Activated CD4-positive, alpha-beta memory T cell treated with anti-CD3 and anti-CD28 coated beads for 36 hours (primary cell): Measurements from ENCODE around the gene TMEM40. TPM values are rescaled to one million over a fixed set of nuclear protein-coding genes. Genes with fewer than 3 reads are reported as not detected.

Experiments used
- CTCF ChIA-PET: fragments of 350-600 bp; sonication (Branson Sonifier 250); formaldehyde crosslinking; loops from one replicate; lab custom pipeline; 2021; ENCODE audit warnings: antibody characterized with exemption, inconsistent platforms; lab: Charles Lee
- POLR2A ChIA-PET: fragments of 350-600 bp; sonication (Branson Sonifier 250); formaldehyde crosslinking; loops from one replicate; lab custom pipeline; 2021; ENCODE audit warnings: antibody characterized with exemption; lab: Charles Lee
- DNase-seq: peaks from one replicate; pipeline ENCODE4 v3.0.0-alpha.2; 2020
- H3K27ac Mint-ChIP-seq: one replicate; pipeline ENCODE4 v1.8.0; 2021; ENCODE audit warnings: mixed read lengths
- H3K27me3 Mint-ChIP-seq: one replicate; pipeline ENCODE4 v1.8.0; 2021; ENCODE audit warnings: mixed read lengths
- H3K36me3 Mint-ChIP-seq: one replicate; pipeline ENCODE4 v1.8.0; 2021; ENCODE audit warnings: mixed read lengths
- H3K4me1 Mint-ChIP-seq: one replicate; pipeline ENCODE4 v1.8.0; 2021; ENCODE audit warnings: low read depth, mixed read lengths
- H3K4me3 Mint-ChIP-seq: one replicate; pipeline ENCODE4 v1.8.0; 2021; ENCODE audit warnings: mild to moderate bottlenecking, mixed read lengths
- H3K9me3 Mint-ChIP-seq: one replicate; pipeline ENCODE4 v1.8.0; 2021; ENCODE audit warnings: mixed read lengths
- intact Hi-C: fragments of 100-400 bp; cut with micrococcal nuclease; formaldehyde crosslinking; loops from one replicate; pipeline ENCODE4 v1.15.1; 2023
- total RNA-seq, 2 experiments: library from RNA; stranded (reverse); gene quantifications; one replicate each; pipeline ENCODE4 v1.2.3, GENCODE V29; 2021

TMEM40 gene
- total RNA-seq, 2 experiments from 2014 or later: not detected

DNA sequence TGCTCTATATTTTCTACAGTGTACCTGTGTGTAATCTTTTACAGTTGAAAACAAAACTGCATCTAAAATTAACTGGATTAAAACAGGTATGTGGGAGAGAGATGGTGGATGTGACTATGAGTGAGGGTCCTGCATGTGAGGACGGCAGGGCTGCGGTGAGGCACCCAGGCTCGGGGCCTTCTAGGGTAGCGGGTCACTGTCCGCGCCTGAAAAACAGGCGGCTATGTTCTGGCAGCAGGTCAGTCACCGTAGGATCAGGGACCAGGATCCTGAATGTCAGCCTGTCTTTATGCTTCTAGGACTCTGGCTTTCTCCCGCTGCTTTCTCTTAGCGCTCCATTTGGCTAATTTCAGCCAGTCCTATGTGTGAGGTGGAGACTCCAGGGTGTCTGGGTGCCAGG, 12.6 kb downstream of the TMEM40 start:
- DNase-seq: no peak
- no peaks in the 10 kb centered on the region for H3K36me3 Mint-ChIP-seq
- H3K9me3 Mint-ChIP-seq: no peaks in the 10 kb centered on the region
- POLR2A ChIA-PET: no interaction called here
- H3K27ac Mint-ChIP-seq: no peak overlapping the region
- H3K4me3 Mint-ChIP-seq: no peak overlapping the region
- H3K27me3 Mint-ChIP-seq: peaks cover 7% of the 10 kb centered on the region
- CTCF ChIA-PET: no interaction called here
- intact Hi-C loops: no loop called here
- H3K4me1 Mint-ChIP-seq: peaks cover 6% of the 10 kb centered on the region

DNA sequence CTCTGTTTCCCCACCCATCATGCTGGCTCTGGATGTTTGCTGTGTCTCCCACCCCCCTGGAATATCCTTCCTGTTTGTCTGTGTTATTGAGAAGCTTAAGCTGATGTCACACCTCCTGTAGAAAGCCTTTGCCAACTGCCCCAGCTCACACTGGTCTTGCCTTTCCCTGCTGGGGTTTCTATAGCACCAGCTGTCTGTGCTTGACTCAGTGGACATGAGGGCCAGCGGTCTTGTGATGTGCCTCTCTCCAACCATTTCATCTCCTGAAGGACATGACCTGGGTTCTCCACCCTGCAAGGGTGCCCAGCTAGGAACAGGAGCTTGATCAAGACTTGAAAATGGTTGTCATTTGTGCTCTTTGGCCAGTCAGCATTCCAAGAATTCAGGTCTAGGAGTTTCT, 14.7 kb downstream of the TMEM40 start:
- no peak overlapping the region for H3K4me3 Mint-ChIP-seq
- intact Hi-C loops: no loop called here
- ChIA-PET POLR2A (no interaction called here), CTCF (interaction anchor here (0.6 to 0.9 kb wide), 2 partner anchors 24 to 348 kb away, joined by 3 read pairs; no protein-coding TSS in a partner anchor)
- peaks cover 12% of the 10 kb centered on the region for H3K27me3 Mint-ChIP-seq
- H3K36me3 Mint-ChIP-seq: no peaks in the 10 kb centered on the region
- H3K4me1 Mint-ChIP-seq: no peaks in the 10 kb centered on the region
- H3K27ac Mint-ChIP-seq: no peak overlapping the region
- H3K9me3 Mint-ChIP-seq: no peaks in the 10 kb centered on the region
- DNase-seq: no peak

DNA sequence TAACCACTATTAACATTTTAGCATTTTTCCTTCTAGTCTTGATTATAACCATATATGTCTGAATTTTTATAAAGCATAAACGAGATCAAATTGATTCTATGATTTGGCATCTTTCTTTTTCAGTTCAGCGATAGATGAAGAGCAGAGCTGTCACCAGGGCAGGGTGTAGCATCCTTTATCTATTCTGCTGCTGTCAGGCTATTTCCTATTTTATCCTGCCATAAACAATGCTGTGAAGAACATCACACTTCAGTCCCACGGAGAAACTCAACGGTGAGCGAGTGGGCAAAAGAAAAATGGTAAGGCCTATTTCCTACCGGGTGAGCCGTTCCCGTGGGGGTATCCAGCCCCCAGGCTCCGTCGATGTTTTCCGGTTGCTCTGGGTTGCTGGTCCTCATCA, 15.5 kb downstream of the TMEM40 start:
- intact Hi-C loops: no loop called here
- Mint-ChIP-seq H3K4me3 (no peak overlapping the region), H3K9me3 (no peaks in the 10 kb centered on the region), H3K4me1 (no peaks in the 10 kb centered on the region), H3K27ac (no peak overlapping the region), H3K27me3 (peaks cover 12% of the 10 kb centered on the region), H3K36me3 (no peaks in the 10 kb centered on the region)
- CTCF ChIA-PET: no interaction called here
- no peak for DNase-seq
- POLR2A ChIA-PET: no interaction called here

DNA sequence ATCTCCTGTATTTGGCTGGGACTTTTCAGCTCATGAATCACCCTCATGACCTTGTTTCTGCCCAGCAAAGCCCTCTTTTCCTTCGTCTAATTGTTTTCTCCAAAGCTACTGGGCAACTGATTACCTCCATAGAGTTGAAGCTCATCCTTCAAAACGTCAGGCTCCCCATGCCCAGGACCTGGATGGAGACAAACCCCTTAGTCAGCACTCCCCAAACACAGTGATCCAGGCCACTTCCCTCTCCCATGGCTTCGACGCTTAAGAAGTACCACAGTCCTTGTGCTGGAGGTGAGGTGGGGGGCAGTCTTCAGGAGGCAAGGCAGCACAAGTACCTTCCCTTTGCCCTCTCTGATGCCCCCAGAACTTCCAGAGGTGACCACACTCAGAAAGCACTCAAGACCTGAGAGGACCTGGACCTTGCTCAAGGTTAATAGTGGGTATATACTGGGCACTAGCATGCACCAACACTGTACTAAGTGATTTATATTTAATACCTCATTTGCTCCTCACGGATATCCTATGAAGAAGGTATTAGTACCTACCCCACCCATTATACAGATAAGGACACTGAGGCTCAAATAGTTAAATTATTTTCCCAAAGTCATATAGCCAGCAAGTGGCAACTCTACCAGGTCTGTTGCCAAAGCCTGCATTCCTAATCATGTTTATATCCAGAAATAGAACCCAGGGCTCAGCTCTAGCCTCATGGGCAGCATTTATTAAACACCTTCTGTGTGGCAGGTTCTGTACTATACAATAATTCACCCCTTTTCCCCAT, 16.5 kb downstream of the TMEM40 start:
- POLR2A ChIA-PET: no interaction called here
- H3K27ac Mint-ChIP-seq: no peak overlapping the region

DNA sequence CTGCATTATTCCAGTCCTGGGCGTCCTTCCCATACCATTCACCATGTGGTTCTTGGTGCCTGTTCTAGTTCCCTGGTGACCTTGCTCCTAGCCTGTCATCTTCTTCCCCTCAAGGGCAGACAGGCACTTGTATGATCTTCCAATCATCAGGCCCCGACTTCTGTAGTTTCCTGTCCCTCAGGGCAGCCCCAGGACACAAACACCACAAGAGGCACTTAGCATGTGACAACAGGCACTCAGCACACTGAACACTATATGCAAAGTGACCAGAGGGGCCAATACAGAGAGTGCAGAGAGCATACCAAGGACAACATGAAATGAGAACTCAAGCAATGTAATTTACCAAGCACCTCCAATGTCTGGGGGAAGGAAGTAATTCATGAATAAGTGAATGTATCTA, 17.9 kb downstream of the TMEM40 start:
- H3K36me3 Mint-ChIP-seq: no peaks in the 10 kb centered on the region
- no peaks in the 10 kb centered on the region for H3K9me3 Mint-ChIP-seq
- intact Hi-C loops: no loop called here
- H3K4me3 Mint-ChIP-seq: no peak overlapping the region
- peaks cover 7% of the 10 kb centered on the region for H3K27me3 Mint-ChIP-seq
- no peak overlapping the region for H3K27ac Mint-ChIP-seq
- POLR2A ChIA-PET: no interaction called here
- no peak for DNase-seq
- CTCF ChIA-PET: no interaction called here
- H3K4me1 Mint-ChIP-seq: no peaks in the 10 kb centered on the region

More for the DNA sequence above, 16.5 kb downstream of the TMEM40 start:
- Mint-ChIP-seq H3K4me1 (no peaks in the 10 kb centered on the region), H3K36me3 (no peaks in the 10 kb centered on the region), H3K4me3 (no peak overlapping the region), H3K9me3 (no peaks in the 10 kb centered on the region), H3K27me3 (peaks cover 9% of the 10 kb centered on the region)
- intact Hi-C loops: no loop called here
- no peak for DNase-seq
- CTCF ChIA-PET: interaction anchor here (0.8 kb wide), 1 partner anchor 830 kb away, joined by 3 read pairs; no protein-coding TSS in a partner anchor

DNA sequence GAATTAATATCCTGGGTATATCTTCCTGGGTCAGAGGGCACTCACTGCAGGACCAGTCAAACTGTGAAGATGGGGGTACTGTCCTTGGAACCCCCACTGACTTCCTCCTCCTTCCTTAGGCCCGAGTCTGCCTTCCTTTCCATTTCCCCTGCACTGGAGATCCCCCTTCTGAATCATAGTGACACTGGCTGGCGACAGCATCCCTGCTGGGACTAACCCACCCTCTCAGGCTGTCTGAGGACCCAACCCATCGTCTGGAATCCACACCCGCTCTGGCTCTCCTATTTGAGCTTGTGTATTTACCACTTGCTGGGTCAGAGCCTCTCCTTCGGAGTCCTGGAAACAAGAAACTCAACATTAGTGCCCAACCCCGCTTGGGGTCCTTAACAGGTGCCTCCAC, 21.2 kb downstream of the TMEM40 start:
- H3K36me3 Mint-ChIP-seq: no peaks in the 10 kb centered on the region
- POLR2A ChIA-PET: no interaction called here
- DNase-seq: no peak
- no peak overlapping the region for H3K4me3 Mint-ChIP-seq
- peaks cover 5% of the 10 kb centered on the region for H3K27me3 Mint-ChIP-seq
- intact Hi-C loops: no loop called here
- no peaks in the 10 kb centered on the region for H3K4me1 Mint-ChIP-seq
- H3K9me3 Mint-ChIP-seq: no peaks in the 10 kb centered on the region
- CTCF ChIA-PET: interaction anchor here (2.6 kb wide), 1 partner anchor 18 kb away, joined by 6 read pairs; no protein-coding TSS in a partner anchor
- no peak overlapping the region for H3K27ac Mint-ChIP-seq

DNA sequence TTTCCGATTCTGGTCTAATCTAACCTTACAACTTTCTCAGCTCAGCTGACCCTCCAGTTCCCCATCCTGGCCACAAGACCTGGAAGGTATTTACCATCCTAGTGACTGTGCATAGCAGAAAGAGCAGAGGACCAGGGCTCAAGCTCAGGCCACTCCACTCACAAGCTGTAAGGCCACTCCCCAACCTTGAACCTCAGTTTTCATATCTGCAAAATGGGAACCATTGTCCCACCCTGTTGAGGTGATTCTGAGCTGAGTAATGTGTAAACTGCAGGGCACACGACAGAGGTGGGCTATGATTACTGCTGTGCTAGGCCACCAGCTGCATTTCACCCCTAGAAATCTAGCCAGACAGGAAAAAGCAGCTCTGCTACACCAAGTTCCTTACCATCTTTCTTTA, 21.7 kb downstream of the TMEM40 start:
- Mint-ChIP-seq H3K4me1 (no peaks in the 10 kb centered on the region), H3K9me3 (no peaks in the 10 kb centered on the region), H3K36me3 (no peaks in the 10 kb centered on the region), H3K27me3 (peaks cover 5% of the 10 kb centered on the region), H3K4me3 (no peak overlapping the region), H3K27ac (no peak overlapping the region)
- POLR2A ChIA-PET: no interaction called here
- CTCF ChIA-PET: interaction anchor here (2.6 kb wide), 1 partner anchor 17 kb away, joined by 6 read pairs; no protein-coding TSS in a partner anchor
- intact Hi-C loops: no loop called here
- DNase-seq: no peak

DNA sequence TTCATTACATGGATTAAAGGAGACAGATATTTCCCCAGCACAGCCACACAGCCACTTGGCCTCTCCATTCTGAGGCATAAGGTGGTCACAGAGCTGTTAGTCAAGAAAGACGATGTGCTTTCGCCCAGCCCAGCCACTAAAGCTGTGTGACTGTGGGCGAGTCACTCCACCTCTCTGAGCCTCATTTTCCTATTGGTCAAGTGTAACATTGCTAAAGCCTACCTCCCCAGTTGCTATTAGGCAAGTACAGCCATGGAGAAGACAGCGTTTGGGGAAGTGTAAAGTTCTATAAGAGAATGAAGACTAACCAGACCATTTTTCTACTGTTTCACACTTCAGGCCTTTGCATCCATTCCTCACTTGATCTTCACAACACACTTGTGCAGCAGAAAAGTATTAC, 24.1 kb downstream of the TMEM40 start:
- Mint-ChIP-seq H3K27ac (no peak overlapping the region), H3K4me3 (no peak overlapping the region), H3K9me3 (no peaks in the 10 kb centered on the region), H3K4me1 (no peaks in the 10 kb centered on the region), H3K27me3 (no peaks in the 10 kb centered on the region), H3K36me3 (no peaks in the 10 kb centered on the region)
- POLR2A ChIA-PET: no interaction called here
- CTCF ChIA-PET: no interaction called here
- DNase-seq: no peak
- intact Hi-C loops: no loop called here

DNA sequence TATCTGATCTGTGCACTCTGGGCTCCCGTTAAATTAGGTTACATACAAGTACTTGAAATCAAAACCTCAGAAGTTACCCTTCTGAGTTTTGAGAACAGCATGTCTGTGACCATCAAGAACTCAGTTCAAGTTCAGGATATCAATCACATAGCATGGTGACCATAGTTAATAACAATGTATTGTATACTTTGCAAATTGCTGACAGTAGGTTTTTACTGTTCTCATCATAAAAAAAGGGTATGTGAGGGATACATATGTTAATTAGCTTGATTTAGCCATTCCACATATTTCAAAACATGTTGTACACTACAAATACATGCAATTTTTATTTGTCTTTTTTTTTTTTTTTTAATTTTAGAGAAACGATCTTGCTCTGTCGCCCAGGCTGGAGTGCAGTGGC, 25.5 kb downstream of the TMEM40 start:
- Mint-ChIP-seq H3K4me1 (no peaks in the 10 kb centered on the region), H3K36me3 (no peaks in the 10 kb centered on the region), H3K4me3 (no peak overlapping the region), H3K27me3 (no peaks in the 10 kb centered on the region), H3K9me3 (no peaks in the 10 kb centered on the region), H3K27ac (no peak overlapping the region)
- no peak for DNase-seq
- CTCF ChIA-PET: interaction anchor here (1.0 to 1.3 kb wide), 2 partner anchors 13 to 76 kb away, joined by 3 to 4 read pairs; no protein-coding TSS in a partner anchor
- intact Hi-C loops: no loop called here
- POLR2A ChIA-PET: no interaction called here

DNA sequence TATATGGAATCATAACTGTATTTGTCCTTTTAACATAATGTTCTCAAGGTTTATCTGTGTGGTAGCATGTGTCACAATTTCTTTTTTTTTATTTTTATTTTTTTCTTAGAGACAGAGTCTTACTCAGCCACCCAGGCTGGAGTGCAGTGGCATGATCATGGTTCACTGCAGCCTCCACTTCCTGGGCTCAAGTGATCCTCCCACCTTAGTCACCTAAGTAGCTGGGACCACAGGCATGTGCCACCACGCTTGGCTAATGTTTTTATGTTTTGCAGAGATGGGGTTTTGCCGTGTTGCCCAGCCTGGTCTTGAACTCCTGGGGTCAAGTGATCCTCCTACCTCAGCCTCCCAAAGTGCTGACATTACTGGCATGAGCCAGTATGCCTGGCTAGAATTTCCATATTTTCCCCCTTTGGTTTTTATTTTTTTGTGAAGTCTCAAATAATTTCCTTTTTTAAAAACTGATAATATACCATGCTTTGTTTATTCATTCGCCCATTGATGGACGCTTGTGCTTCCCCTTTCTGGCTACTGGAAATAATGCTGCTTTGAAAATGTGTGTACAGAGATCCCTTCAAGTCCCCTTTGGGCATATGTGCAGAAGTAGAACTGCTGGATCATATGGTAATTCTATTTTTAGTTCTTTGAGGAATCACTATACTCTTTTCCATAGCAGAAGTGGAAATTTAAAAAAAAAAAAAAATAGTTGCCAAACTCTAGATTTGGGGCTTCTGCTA, 28.4 kb downstream of the TMEM40 start:
- no peak for DNase-seq
- CTCF ChIA-PET: no interaction called here
- no peak overlapping the region for H3K4me3 Mint-ChIP-seq
- no peaks in the 10 kb centered on the region for H3K4me1 Mint-ChIP-seq
- H3K27me3 Mint-ChIP-seq: no peaks in the 10 kb centered on the region
- H3K9me3 Mint-ChIP-seq: no peaks in the 10 kb centered on the region
- no peak overlapping the region for H3K27ac Mint-ChIP-seq
- no peaks in the 10 kb centered on the region for H3K36me3 Mint-ChIP-seq
- POLR2A ChIA-PET: no interaction called here
- intact Hi-C loops: no loop called here

DNA sequence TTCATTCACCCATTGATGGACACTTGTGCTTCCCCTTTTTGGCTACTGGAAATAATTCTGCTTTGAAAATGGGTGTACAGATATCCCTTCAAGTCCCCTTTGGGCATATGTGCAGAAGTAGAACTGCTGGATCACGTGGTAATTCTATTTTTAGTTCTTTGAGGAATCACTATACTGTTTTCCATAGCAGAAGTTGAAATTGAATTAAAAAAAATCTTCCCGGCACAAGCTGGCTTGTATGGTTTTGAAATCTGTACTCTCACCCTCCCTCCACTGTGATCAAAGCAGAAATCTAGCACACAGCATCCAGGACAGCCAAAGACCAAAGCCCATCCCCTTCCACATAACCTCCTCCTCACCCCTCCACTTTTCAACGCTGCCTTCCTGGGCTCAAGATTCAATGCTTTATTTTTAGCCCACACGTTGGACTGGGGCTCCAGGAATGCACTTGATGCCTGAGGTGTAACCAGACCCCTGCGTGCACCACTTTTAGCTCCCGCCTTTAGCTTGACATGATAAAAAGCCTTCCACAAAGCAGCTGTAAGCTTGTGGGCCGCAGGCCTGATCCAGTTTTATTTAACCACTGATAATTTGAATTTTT, 29.9 kb downstream of the TMEM40 start:
- Mint-ChIP-seq H3K4me1 (no peaks in the 10 kb centered on the region), H3K27ac (no peak overlapping the region), H3K36me3 (no peaks in the 10 kb centered on the region), H3K27me3 (no peaks in the 10 kb centered on the region), H3K4me3 (no peak overlapping the region), H3K9me3 (no peaks in the 10 kb centered on the region)
- POLR2A ChIA-PET: no interaction called here
- CTCF ChIA-PET: interaction anchor here (0.8 to 1.1 kb wide), 2 partner anchors 9 to 23 kb away, joined by 3 read pairs; no protein-coding TSS in a partner anchor
- intact Hi-C loops: no loop called here
- no peak for DNase-seq

DNA sequence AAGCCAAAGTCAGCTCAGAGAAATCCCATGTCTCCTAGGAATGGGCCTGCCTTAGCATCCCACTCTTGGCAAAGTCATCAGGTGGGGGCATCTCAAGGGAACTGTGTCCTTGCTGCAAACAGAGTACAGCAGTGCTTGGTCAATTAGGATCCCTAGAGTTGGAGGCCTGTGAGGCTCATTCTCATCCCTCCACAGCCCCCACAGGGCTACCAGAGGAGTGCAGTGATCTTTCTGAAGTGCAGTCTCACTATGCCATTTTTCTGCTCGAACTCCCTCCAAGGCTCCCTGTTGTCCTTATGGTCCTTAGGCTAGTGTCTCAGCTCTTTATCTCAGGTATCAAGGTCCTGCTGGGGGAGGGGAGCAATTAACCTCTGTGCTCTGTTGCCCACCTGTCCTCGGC, 31.1 kb downstream of the TMEM40 start:
- H3K27me3 Mint-ChIP-seq: no peaks in the 10 kb centered on the region
- H3K9me3 Mint-ChIP-seq: no peaks in the 10 kb centered on the region
- no peak overlapping the region for H3K4me3 Mint-ChIP-seq
- H3K27ac Mint-ChIP-seq: no peak overlapping the region
- no peak for DNase-seq
- H3K36me3 Mint-ChIP-seq: no peaks in the 10 kb centered on the region
- H3K4me1 Mint-ChIP-seq: no peaks in the 10 kb centered on the region
- POLR2A ChIA-PET: no interaction called here
- intact Hi-C loops: no loop called here
- CTCF ChIA-PET: no interaction called here
